Neutrophil (primary cell): ENCODE data around the gene C11orf21.

Experiments
- H3K27ac ChIP-seq: fragments of 200-600 bp; sonication (generic); 2 replicates; pipeline ENCODE4 v1.5.1; 2016; ENCODE audit warnings: mild to moderate bottlenecking, moderate library complexity
- H3K27me3 ChIP-seq: fragments of 200-600 bp; sonication (generic); 2 replicates; pipeline ENCODE4 v1.6.0; 2016; ENCODE audit warnings: mild to moderate bottlenecking
- H3K36me3 ChIP-seq: fragments of 200-600 bp; sonication (generic); 2 replicates; pipeline ENCODE4 v1.5.1; 2017
- H3K4me1 ChIP-seq, 2 experiments: fragments of 200-600 bp in 1 of 2; sonication (generic) in 1 of 2; 1 replicate in 1 of 2; 2 replicates in 1 of 2; pipeline versions ENCODE4 v1.5.1 to v1.6.1; 2013 to 2016; ENCODE audit warnings: low read depth in 1 of 2, low read length in 1 of 2, mild to moderate bottlenecking in 1 of 2, moderate library complexity in 1 of 2; ENCODE audit not compliant: control insufficient read depth in 1 of 2, insufficient read depth in 1 of 2
- H3K4me3 ChIP-seq, 2 experiments: fragments of 200-600 bp in 1 of 2; sonication (generic) in 1 of 2; 1 replicate in 1 of 2; 2 replicates in 1 of 2; pipeline ENCODE4 v1.5.1; 2013 to 2016; ENCODE audit warnings: low read depth in 1 of 2, low read length in 1 of 2, mild to moderate bottlenecking in 1 of 2, moderate library complexity in 1 of 2
- H3K9me3 ChIP-seq: fragments of 200-600 bp; sonication (generic); 2 replicates; pipeline ENCODE4 v1.5.1; 2016
- CTCF ChIP-seq: fragments of 200-600 bp; sonication (generic); IDR thresholded peaks from 2 replicates; pipeline ENCODE4 v1.5.1; 2016; ENCODE audit warnings: antibody characterized with exemption

The C11orf21 gene

DNA sequence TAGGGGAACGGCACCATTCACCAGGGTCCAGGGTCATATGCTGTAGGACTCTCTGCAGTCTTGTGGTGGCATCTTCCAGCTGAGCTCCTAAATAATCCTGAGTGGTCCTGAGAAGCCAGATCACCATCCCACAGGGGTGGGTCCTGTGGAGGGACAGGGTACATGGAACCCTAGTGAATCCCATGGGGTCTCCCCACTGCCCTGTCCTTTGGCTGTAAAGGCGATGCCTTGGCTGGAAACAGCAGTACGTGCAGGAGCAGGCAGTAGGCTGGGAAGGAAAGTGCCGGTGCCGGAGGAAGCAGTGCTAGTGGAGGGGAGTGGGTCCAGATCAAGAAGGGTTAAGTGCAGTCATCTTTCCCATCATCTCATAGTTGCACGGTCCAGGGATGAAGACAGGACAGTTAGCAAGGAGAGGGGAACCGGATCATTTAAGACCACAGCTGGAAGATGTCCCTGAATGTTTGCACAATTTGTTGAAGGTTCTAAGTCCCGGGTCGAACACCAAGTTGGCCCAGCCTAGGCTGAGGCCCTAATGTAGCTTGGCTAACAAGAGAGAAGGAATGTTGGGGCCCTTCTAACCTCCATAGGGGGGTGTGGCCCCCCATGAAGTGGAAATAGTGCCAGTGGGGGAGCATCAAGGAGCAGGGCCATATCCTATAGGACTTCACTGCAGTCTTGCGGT, 18.2 kb upstream of the C11orf21 start:
- no peaks in the 10 kb centered on the region for H3K9me3 ChIP-seq
- H3K4me1 ChIP-seq = no peaks in the 10 kb centered on the region
- H3K27me3 ChIP-seq = peaks cover 16% of the 10 kb centered on the region
- H3K36me3 ChIP-seq = peaks cover 30% of the 10 kb centered on the region
- no peak overlapping the region for H3K27ac ChIP-seq
- no peak for TF ChIP-seq CTCF
- H3K4me3 ChIP-seq = no peak overlapping the region

DNA sequence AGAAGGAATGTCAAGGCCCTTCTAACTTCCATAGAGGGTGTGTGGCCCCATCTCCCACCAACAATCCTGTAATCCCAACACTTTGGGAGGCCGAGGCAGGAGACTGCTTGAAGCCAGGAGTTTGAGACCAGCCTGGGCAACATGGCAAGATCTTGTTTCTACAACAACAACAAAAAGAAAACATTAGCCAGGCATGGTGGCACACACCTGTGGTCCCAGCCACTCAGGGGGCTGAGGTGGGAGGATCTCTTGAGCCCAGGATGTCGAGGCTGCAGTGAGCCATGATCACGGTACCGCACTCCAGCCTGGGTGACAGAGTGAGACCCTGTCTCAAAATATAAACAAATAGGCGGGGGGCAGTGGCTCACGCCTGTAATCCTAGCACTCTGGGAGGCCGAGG, 17.0 kb upstream of the C11orf21 start:
- peaks cover 16% of the 10 kb centered on the region for H3K27me3 ChIP-seq
- H3K36me3 ChIP-seq = peaks cover 38% of the 10 kb centered on the region
- H3K9me3 ChIP-seq = no peaks in the 10 kb centered on the region
- TF ChIP-seq CTCF = no peak
- no peak overlapping the region for H3K4me3 ChIP-seq
- H3K4me1 ChIP-seq = no peaks in the 10 kb centered on the region
- no peak overlapping the region for H3K27ac ChIP-seq

- Histone ChIP-seq H3K27ac (no peak overlapping the region), H3K27me3 (peaks cover 16% of the 10 kb centered on the region), H3K4me1 (no peaks in the 10 kb centered on the region), H3K4me3 (no peak overlapping the region), H3K36me3 (peaks cover 41% of the 10 kb centered on the region), H3K9me3 (no peaks in the 10 kb centered on the region)
- no peak for TF ChIP-seq CTCF
These were observed 16.4 kb upstream of the C11orf21 start for GRCh38 chr11:2318123-2318522.

- Histone ChIP-seq H3K4me1 (no peaks in the 10 kb centered on the region), H3K9me3 (no peaks in the 10 kb centered on the region), H3K4me3 (no peak overlapping the region), H3K27me3 (peaks cover 16% of the 10 kb centered on the region), H3K27ac (no peak overlapping the region), H3K36me3 (peaks cover 41% of the 10 kb centered on the region)
- TF ChIP-seq CTCF = no peak
These were observed 15.8 kb upstream of the C11orf21 start for GRCh38 chr11:2317354-2318050.

GRCh38 chr11:2316963-2317244, 15.2 kb upstream of the C11orf21 start:
- no peaks in the 10 kb centered on the region for H3K4me1 ChIP-seq
- H3K27ac ChIP-seq = no peak overlapping the region
- no peaks in the 10 kb centered on the region for H3K9me3 ChIP-seq
- peaks cover 41% of the 10 kb centered on the region for H3K36me3 ChIP-seq
- H3K4me3 ChIP-seq = no peak overlapping the region
- H3K27me3 ChIP-seq = peaks cover 15% of the 10 kb centered on the region
- TF ChIP-seq CTCF = no peak
